Measurements from ENCODE around the gene MOXD1.
A peak's percentile ranks its signal among the peaks of the same experiment; 100 is the strongest.

MOXD1 gene

DNA sequence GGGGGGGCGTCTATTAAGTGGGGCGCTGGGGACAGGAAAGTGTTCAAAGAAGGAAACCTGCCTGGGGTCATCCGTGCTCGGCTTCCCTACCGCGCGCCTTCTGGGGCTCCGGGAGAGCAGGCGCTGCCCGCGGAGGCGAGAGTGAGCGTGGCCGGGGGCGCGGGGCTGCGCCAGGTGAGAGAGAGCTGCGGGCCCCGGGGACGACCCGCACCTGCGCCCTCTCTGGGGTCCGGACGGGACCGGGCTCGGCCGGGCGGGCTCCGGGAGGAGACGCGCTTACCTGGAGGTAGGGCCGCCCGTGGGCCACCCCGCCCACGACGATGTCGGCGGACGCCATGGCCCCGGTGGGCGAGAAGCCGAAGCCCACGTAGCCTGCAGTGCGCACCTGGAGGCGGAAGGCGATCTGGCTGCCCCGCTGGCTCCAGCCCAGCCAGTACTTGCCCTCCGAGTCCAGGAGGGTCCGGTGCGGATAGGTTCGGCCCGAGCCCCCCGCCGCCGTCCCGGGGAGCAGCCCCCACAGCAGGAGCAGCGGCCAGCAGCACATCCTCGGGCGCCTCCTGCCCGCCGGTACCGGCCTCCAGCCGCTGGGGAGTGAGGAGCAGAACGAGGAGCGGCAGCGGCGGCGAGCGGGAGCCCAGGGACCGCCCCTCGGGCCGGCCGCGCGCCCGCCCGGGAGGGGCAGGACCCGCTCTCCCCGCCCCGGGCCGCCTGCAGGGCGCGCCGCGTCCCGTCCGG lies at the start of gene MOXD1:
MOXD1 (minus strand) TSS at position 593 of the 735 bp plus-strand sequence; CDS start at position 544, 49 bp downstream.
- H3K27me3 ChIP-seq (ENCODE audit: control insufficient read depth, insufficient read depth, low read length) = peaks cover 42% of the 10 kb centered on the region
- H3K4me3 ChIP-seq (ENCODE audit: low read length) = peak within 1 kb of the TSS; percentile 34
- H3K9me3 ChIP-seq (ENCODE audit: control insufficient read depth, low read length) = no peaks in the 10 kb centered on the region
- peak within 1 kb of the TSS; percentile 37 for H3K9ac ChIP-seq (ENCODE audit: low read length)
- no peaks in the 10 kb centered on the region for H3K4me1 ChIP-seq (ENCODE audit: control insufficient read depth, insufficient read depth, low read length)
- no peaks in the 10 kb centered on the region for H3K36me3 ChIP-seq (ENCODE audit: control insufficient read depth, insufficient read depth, low read length)

- no peaks in the 10 kb centered on the region for H3K4me1 ChIP-seq (ENCODE audit: control insufficient read depth, insufficient read depth, low read length)
- no peak overlapping the region for H3K9ac ChIP-seq (ENCODE audit: low read length)
- no peak overlapping the region for H3K4me3 ChIP-seq (ENCODE audit: low read length)
- no peaks in the 10 kb centered on the region for H3K36me3 ChIP-seq (ENCODE audit: control insufficient read depth, insufficient read depth, low read length)
- H3K27me3 ChIP-seq (ENCODE audit: control insufficient read depth, insufficient read depth, low read length) = no peaks in the 10 kb centered on the region
- no peaks in the 10 kb centered on the region for H3K9me3 ChIP-seq (ENCODE audit: control insufficient read depth, low read length)
Measured at GRCh38 chr6:132446855-132447241, 45.6 kb upstream of the MOXD1 start.

DNA sequence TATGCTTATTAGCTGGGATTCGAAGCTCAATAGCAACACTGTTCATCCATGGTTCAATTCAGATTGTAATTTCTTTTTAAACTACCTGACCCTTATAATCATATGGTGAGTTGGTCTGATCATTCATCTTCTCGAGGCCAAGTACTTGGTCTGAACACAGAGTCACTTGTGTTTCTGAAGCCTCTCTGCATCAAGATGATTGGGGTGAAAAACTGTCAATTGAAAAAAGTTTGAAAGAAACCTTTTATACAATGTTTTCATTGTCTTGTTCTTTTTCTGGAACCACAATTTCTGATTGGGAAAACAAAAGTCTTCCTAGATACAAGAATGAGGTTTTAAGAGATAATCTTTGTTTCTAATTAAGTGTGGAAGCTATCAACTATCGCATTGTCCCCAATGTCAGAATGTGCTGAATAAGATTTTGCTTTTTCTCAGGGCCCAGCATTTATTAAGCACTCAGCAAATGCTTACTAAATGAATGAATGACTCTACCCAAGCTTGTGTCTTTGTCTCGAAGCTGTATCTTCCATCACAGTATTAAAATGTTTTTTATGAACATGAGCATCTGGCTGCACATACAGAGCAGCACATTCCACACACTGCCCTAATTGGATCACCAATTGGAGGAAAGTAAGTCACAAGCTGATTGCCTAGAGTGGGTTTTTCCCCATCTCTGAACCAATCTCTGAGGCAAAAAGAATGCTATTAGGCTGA lies 45.0 kb upstream of the MOXD1 start:
- H3K9me3 ChIP-seq (ENCODE audit: control insufficient read depth, low read length) = no peaks in the 10 kb centered on the region
- no peaks in the 10 kb centered on the region for H3K36me3 ChIP-seq (ENCODE audit: control insufficient read depth, insufficient read depth, low read length)
- no peaks in the 10 kb centered on the region for H3K4me1 ChIP-seq (ENCODE audit: control insufficient read depth, insufficient read depth, low read length)
- no peaks in the 10 kb centered on the region for H3K27me3 ChIP-seq (ENCODE audit: control insufficient read depth, insufficient read depth, low read length)
- no peak overlapping the region for H3K9ac ChIP-seq (ENCODE audit: low read length)
- no peak overlapping the region for H3K4me3 ChIP-seq (ENCODE audit: low read length)

- no peak overlapping the region for H3K9ac ChIP-seq (ENCODE audit: low read length)
- H3K27me3 ChIP-seq (ENCODE audit: control insufficient read depth, insufficient read depth, low read length) = no peaks in the 10 kb centered on the region
- H3K36me3 ChIP-seq (ENCODE audit: control insufficient read depth, insufficient read depth, low read length) = no peaks in the 10 kb centered on the region
- H3K4me1 ChIP-seq (ENCODE audit: control insufficient read depth, insufficient read depth, low read length) = no peaks in the 10 kb centered on the region
- no peak overlapping the region for H3K4me3 ChIP-seq (ENCODE audit: low read length)
- H3K9me3 ChIP-seq (ENCODE audit: control insufficient read depth, low read length) = no peaks in the 10 kb centered on the region
Measured at GRCh38 chr6:132445201-132445951, 44.1 kb upstream of the MOXD1 start.

DNA sequence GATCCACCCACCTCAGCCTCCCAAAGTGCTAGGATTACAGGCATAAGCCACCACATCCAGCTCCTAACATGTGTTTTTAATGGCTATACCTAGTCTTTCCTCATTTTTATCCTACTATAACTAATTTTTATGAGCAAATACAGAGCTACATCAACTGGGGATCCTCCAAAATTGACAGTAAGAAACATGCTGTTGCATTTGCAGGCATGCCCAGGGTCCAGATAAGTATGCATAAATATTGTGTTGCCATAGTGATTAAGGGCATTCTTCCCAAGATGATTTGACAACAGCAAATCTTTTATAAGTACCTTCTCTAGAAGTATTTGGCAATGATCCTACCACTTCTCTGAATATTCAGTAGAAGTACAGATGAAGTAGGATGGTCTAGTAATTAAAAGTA lies 41.9 kb upstream of the MOXD1 start:
- H3K36me3 ChIP-seq (ENCODE audit: control insufficient read depth, insufficient read depth, low read length) = no peaks in the 10 kb centered on the region
- no peak overlapping the region for H3K4me3 ChIP-seq (ENCODE audit: low read length)
- H3K27me3 ChIP-seq (ENCODE audit: control insufficient read depth, insufficient read depth, low read length) = no peaks in the 10 kb centered on the region
- no peaks in the 10 kb centered on the region for H3K4me1 ChIP-seq (ENCODE audit: control insufficient read depth, insufficient read depth, low read length)
- H3K9me3 ChIP-seq (ENCODE audit: control insufficient read depth, low read length) = no peaks in the 10 kb centered on the region
- H3K9ac ChIP-seq (ENCODE audit: low read length) = no peak overlapping the region

- H3K4me3 ChIP-seq (ENCODE audit: low read length) = no peak overlapping the region
- no peaks in the 10 kb centered on the region for H3K9me3 ChIP-seq (ENCODE audit: control insufficient read depth, low read length)
- no peaks in the 10 kb centered on the region for H3K36me3 ChIP-seq (ENCODE audit: control insufficient read depth, insufficient read depth, low read length)
- no peak overlapping the region for H3K9ac ChIP-seq (ENCODE audit: low read length)
- H3K4me1 ChIP-seq (ENCODE audit: control insufficient read depth, insufficient read depth, low read length) = no peaks in the 10 kb centered on the region
- H3K27me3 ChIP-seq (ENCODE audit: control insufficient read depth, insufficient read depth, low read length) = no peaks in the 10 kb centered on the region
Measured at GRCh38 chr6:132430110-132430509, 28.8 kb upstream of the MOXD1 start.

- no peaks in the 10 kb centered on the region for H3K36me3 ChIP-seq (ENCODE audit: control insufficient read depth, insufficient read depth, low read length)
- H3K27me3 ChIP-seq (ENCODE audit: control insufficient read depth, insufficient read depth, low read length) = no peaks in the 10 kb centered on the region
- no peak overlapping the region for H3K4me3 ChIP-seq (ENCODE audit: low read length)
- H3K9me3 ChIP-seq (ENCODE audit: control insufficient read depth, low read length) = no peaks in the 10 kb centered on the region
- no peak overlapping the region for H3K9ac ChIP-seq (ENCODE audit: low read length)
- no peaks in the 10 kb centered on the region for H3K4me1 ChIP-seq (ENCODE audit: control insufficient read depth, insufficient read depth, low read length)
Measured at GRCh38 chr6:132425176-132425575, 23.9 kb upstream of the MOXD1 start.

GRCh38 chr6:132423839-132424238 lies 22.6 kb upstream of the MOXD1 start:
- H3K36me3 ChIP-seq (ENCODE audit: control insufficient read depth, insufficient read depth, low read length) = no peaks in the 10 kb centered on the region
- no peaks in the 10 kb centered on the region for H3K27me3 ChIP-seq (ENCODE audit: control insufficient read depth, insufficient read depth, low read length)
- no peak overlapping the region for H3K9ac ChIP-seq (ENCODE audit: low read length)
- H3K9me3 ChIP-seq (ENCODE audit: control insufficient read depth, low read length) = no peaks in the 10 kb centered on the region
- no peaks in the 10 kb centered on the region for H3K4me1 ChIP-seq (ENCODE audit: control insufficient read depth, insufficient read depth, low read length)
- H3K4me3 ChIP-seq (ENCODE audit: low read length) = no peak overlapping the region

- H3K4me3 ChIP-seq (ENCODE audit: low read length) = no peak overlapping the region
- H3K27me3 ChIP-seq (ENCODE audit: control insufficient read depth, insufficient read depth, low read length) = no peaks in the 10 kb centered on the region
- H3K36me3 ChIP-seq (ENCODE audit: control insufficient read depth, insufficient read depth, low read length) = no peaks in the 10 kb centered on the region
- no peak overlapping the region for H3K9ac ChIP-seq (ENCODE audit: low read length)
- no peaks in the 10 kb centered on the region for H3K4me1 ChIP-seq (ENCODE audit: control insufficient read depth, insufficient read depth, low read length)
- peaks cover 4% of the 10 kb centered on the region for H3K9me3 ChIP-seq (ENCODE audit: control insufficient read depth, low read length)
Measured at GRCh38 chr6:132418235-132418965, 17.1 kb upstream of the MOXD1 start.

DNA sequence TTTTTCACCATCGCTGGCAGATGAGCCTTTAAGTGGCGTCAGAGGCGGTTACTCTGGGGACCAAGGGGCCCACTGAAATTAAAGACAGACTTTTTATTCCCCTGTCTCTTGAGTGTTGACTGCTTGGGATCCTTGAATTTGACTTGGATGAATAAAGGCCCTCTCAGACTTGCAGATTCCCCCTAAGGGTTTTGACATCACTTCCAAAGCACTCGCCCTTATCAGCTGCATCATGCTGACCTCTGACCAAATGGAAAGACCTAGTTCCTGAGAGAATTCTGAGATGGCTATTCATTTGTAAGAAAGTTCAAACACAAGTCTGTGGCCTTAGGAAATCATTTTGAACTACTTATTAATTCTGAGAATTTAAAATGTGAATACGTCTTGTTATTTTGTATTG lies 13.5 kb upstream of the MOXD1 start:
- no peak overlapping the region for H3K9ac ChIP-seq (ENCODE audit: low read length)
- H3K4me3 ChIP-seq (ENCODE audit: low read length) = no peak overlapping the region
- peaks cover 4% of the 10 kb centered on the region for H3K9me3 ChIP-seq (ENCODE audit: control insufficient read depth, low read length)
- no peaks in the 10 kb centered on the region for H3K4me1 ChIP-seq (ENCODE audit: control insufficient read depth, insufficient read depth, low read length)
- no peaks in the 10 kb centered on the region for H3K27me3 ChIP-seq (ENCODE audit: control insufficient read depth, insufficient read depth, low read length)
- H3K36me3 ChIP-seq (ENCODE audit: control insufficient read depth, insufficient read depth, low read length) = no peaks in the 10 kb centered on the region

- Histone ChIP-seq H3K4me3 (ENCODE audit: low read length) (no peak overlapping the region), H3K9me3 (ENCODE audit: control insufficient read depth, low read length) (peaks cover 4% of the 10 kb centered on the region), H3K27me3 (ENCODE audit: control insufficient read depth, insufficient read depth, low read length) (no peaks in the 10 kb centered on the region), H3K4me1 (ENCODE audit: control insufficient read depth, insufficient read depth, low read length) (no peaks in the 10 kb centered on the region), H3K36me3 (ENCODE audit: control insufficient read depth, insufficient read depth, low read length) (no peaks in the 10 kb centered on the region), H3K9ac (ENCODE audit: low read length) (no peak overlapping the region)
Measured at GRCh38 chr6:132414322-132414721, 13.0 kb upstream of the MOXD1 start.

DNA sequence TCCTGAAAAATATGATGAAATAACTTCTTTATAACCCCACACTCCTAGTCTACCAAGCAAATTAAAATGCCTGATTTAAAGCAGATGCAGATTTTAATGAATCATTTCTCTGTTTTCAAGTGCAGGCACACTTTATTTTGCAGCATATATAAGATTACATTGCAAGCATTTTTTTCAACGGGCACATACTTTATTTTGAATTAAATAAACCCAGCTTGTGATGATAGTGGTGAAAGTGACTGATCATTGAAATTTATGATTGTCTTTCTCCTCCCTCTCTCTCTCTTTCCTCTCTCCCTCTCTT lies 12.2 kb upstream of the MOXD1 start:
- H3K27me3 ChIP-seq (ENCODE audit: control insufficient read depth, insufficient read depth, low read length) = no peaks in the 10 kb centered on the region
- no peak overlapping the region for H3K4me3 ChIP-seq (ENCODE audit: low read length)
- H3K4me1 ChIP-seq (ENCODE audit: control insufficient read depth, insufficient read depth, low read length) = no peaks in the 10 kb centered on the region
- peaks cover 4% of the 10 kb centered on the region for H3K9me3 ChIP-seq (ENCODE audit: control insufficient read depth, low read length)
- no peak overlapping the region for H3K9ac ChIP-seq (ENCODE audit: low read length)
- no peaks in the 10 kb centered on the region for H3K36me3 ChIP-seq (ENCODE audit: control insufficient read depth, insufficient read depth, low read length)
